Measurements from ENCODE around the gene USP33.

DNA sequence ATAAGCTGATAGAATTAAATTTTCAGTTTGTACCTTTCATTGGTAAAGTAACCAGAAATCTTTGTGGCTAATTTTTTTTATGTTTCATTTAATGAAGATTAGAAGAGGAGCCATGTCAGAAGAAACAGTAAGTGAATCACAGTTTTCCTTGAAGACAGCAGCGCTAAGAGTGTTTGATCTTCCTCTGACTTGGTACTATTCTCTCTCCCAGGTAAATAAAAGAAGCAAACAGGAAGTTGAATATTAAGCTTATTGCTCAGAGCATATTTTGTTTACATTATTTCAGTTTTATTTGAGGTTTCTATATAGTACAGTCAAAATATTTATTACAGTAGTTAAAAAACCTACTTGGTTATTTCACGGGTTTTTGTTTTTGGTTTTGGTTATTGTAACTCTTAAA is 23.5 kb upstream of the USP33 start:
- TF ChIP-seq, protein P1, sequence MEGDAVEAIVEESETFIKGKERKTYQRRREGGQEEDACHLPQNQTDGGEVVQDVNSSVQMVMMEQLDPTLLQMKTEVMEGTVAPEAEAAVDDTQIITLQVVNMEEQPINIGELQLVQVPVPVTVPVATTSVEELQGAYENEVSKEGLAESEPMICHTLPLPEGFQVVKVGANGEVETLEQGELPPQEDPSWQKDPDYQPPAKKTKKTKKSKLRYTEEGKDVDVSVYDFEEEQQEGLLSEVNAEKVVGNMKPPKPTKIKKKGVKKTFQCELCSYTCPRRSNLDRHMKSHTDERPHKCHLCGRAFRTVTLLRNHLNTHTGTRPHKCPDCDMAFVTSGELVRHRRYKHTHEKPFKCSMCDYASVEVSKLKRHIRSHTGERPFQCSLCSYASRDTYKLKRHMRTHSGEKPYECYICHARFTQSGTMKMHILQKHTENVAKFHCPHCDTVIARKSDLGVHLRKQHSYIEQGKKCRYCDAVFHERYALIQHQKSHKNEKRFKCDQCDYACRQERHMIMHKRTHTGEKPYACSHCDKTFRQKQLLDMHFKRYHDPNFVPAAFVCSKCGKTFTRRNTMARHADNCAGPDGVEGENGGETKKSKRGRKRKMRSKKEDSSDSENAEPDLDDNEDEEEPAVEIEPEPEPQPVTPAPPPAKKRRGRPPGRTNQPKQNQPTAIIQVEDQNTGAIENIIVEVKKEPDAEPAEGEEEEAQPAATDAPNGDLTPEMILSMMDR (conservative IDR thresholded peaks at IDR 0.05; ENCODE audit: low read depth, low read length): no peak
- no peak for TF ChIP-seq EZH2 (IDR thresholded peaks at IDR 0.05; ENCODE audit: borderline replicate concordance, low read depth, low read length, poor library complexity, severe bottlenecking)

Data from A673 (cell line).